Lower leg skin (tissue), 4 donors: ENCODE data around the gene CHST6. TPM values are rescaled to one million over a fixed set of nuclear protein-coding genes. Genes with fewer than 3 reads are reported as not detected.
"Not testable (repeated sequence)": the region's sequence is repeated elsewhere in the genome, so short reads cannot be mapped to it uniquely, and the experiment has no call there.

Source experiments
- DNase-seq, 2 donors: peaks; one replicate each; pipeline ENCODE4 v3.0.0-alpha.2; 2019; ENCODE audit warnings: low spot score in 2 of 2
- H3K4me3 ChIP-seq: fragments of 200-600 bp; sonication (generic); 2 replicates; pipeline ENCODE4 v1.5.1; 2017; ENCODE audit warnings: mild to moderate bottlenecking, low read depth; ENCODE audit not compliant: poor library complexity, severe bottlenecking
- CTCF ChIP-seq, 3 donors: fragments of 450-650 bp; IDR thresholded peaks; one replicate each; pipeline ENCODE4 v1.5.1; 2016; ENCODE audit warnings: antibody characterized with exemption in 3 of 3, mild to moderate bottlenecking in 3 of 3, moderate library complexity in 2 of 3
- POLR2A ChIP-seq, 2 donors: fragments of 450-650 bp; IDR thresholded peaks; one replicate each; pipeline ENCODE4 v1.6.1; 2016 to 2017; ENCODE audit warnings: antibody characterized with exemption in 2 of 2, mild to moderate bottlenecking in 1 of 2, moderate library complexity in 1 of 2
- WGBS, 2 donors: methylation state at CpG; one replicate each; pipeline ENCODE4 v1.1.5; 2018; 5-methylcytosine and 5-hydroxymethylcytosine counted together
- intact Hi-C: fragments of 100-400 bp; cut with DNase I; formaldehyde crosslinking; loops from one replicate; pipeline ENCODE4 v1.15.0; 2023; ENCODE audit warnings: low total_unique reads
- total RNA-seq, 4 donors: library from RNA; depleted of rRNA; stranded (reverse); fragments of >200 nt; gene quantifications; one replicate each; pipeline ENCODE4 v1.1.0, GENCODE V29; 2016

CHST6 gene
- total RNA-seq, 4 donors from 2014 or later = 0.11 to 0.56 (median 0.16) TPM; not detected in 1

DNA sequence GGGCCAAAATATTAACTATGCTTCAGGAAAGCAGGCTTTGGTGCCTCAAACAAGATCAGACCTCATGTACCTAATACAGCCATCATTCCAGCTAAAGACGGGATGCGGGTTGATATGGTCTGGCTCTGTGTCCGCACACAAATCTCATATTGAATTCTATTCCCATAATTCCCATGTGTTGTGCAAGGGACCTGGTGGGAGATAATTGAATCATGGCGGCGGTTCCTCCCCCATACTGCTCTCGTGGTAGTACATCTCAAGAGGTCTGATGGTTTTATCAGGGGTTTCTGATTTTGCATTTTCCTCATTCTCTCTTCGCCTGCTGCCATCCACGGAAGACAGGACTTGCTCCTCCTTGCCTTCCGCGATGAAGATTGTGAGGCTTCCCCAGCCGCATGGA is 19.1 kb upstream of the CHST6 start:
- intact Hi-C loops = no loop called here
- no peak for TF ChIP-seq POLR2A (IDR thresholded peaks at IDR 0.05)
- no peak for TF ChIP-seq CTCF (IDR thresholded peaks at IDR 0.05)
- whole genome bisulfite sequencing, 2 donors = 95% methylated on average over 11 of the region's 11 CpGs
- DNase-seq = no peak
- no peak overlapping the region for H3K4me3 ChIP-seq

- intact Hi-C loops = no loop called here
- peak in 1 of 2 donors; percentile 81 for DNase-seq
- H3K4me3 ChIP-seq = no peak overlapping the region
- no peak for TF ChIP-seq POLR2A (IDR thresholded peaks at IDR 0.05)
- no peak for TF ChIP-seq CTCF (IDR thresholded peaks at IDR 0.05)
- WGBS, 2 donors = 14 to 24% methylated on average over 7 of the region's 7 CpGs
Observed at GRCh38 chr16:75506574-75506973, 11.3 kb upstream of the CHST6 start.

GRCh38 chr16:75506107-75506506 is 10.9 kb upstream of the CHST6 start:
- DNase-seq = no peak
- intact Hi-C loops = no loop called here
- no peak for TF ChIP-seq CTCF (IDR thresholded peaks at IDR 0.05)
- TF ChIP-seq POLR2A (IDR thresholded peaks at IDR 0.05) = no peak
- no peak overlapping the region for H3K4me3 ChIP-seq
- WGBS, 2 donors = 66 to 67% methylated on average over 3 of the region's 3 CpGs

GRCh38 chr16:75503801-75504200 is 8.6 kb upstream of the CHST6 start:
- 88 to 100% methylated on average over 1 of the region's 1 CpG for WGBS, 2 donors
- TF ChIP-seq CTCF (IDR thresholded peaks at IDR 0.05) (no peak), POLR2A (IDR thresholded peaks at IDR 0.05) (no peak)
- intact Hi-C loops = no loop called here
- H3K4me3 ChIP-seq = no peak overlapping the region
- no peak for DNase-seq

DNA sequence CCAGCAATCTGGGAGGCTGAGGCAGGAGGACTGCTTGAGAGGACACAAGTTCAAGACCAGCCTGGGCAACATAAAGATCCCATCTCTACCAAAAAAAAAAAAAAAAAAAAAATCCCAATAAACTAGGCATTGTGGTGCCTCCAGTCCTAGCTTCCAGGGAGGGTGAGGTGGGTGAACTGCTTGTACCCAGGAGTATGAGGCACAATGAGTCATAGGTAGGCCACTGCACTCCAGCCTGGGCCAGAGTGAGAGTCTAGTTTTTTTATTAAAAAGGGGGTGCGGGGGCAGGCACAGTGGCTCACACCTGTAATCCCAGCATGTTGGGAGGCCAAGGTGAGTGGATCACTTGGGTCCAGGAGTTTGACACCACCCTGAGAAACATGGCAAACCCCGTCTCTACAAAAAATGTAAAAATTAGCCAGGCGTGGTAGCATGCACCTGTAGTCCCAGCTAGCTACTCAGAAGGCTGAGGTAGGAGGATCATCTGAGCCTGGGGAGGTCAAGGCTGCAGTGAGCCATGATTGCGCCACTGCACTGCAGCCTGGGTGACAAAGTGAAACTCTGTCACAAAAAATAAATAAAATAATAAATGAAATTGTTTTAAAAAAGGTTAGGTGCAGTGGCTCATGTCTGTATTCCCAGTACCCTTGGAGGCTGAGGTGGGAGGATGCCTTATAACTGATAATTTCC is 7.8 kb upstream of the CHST6 start:
- DNase-seq = no peak
- 92 to 95% methylated on average over 4 of the region's 4 CpGs for WGBS, 2 donors
- no peak overlapping the region for H3K4me3 ChIP-seq
- intact Hi-C loops = no loop called here
- TF ChIP-seq CTCF (IDR thresholded peaks at IDR 0.05) (no peak), POLR2A (IDR thresholded peaks at IDR 0.05) (no peak)

DNA sequence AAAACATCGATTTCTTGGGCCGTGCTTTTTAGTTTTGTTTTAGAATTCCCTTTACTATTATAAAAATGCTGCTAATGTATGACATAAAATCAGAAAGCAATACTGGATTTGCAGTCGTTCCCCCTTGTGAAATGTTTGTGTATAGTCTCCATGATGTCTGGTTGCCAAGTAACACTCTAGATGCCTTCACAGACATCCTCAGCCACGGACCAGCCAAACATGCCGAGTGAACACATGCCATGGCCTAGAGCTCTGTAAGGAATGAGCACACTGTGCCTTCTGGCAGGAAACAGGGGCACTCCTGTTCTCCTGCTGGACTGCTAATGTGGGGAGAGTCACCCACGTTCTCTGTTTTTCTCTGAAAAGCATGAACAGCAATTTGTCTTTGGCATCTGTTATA is 6.6 kb upstream of the CHST6 start:
- H3K4me3 ChIP-seq, DNase-seq, intact Hi-C loops: not testable (repeated sequence)
- WGBS, 2 donors = 36 to 48% methylated on average over 6 of the region's 6 CpGs
